ENCODE data around the gene ETFB. TPM values are rescaled to one million over a fixed set of nuclear protein-coding genes. Genes with fewer than 3 reads are reported as not detected.

ETFB gene
- total RNA-seq, 2 donors from 2014 or later: 147 to 198 TPM

GRCh38 chr19:51377422-51377821 is 11.2 kb upstream of the ETFB start:
- intact Hi-C loops (cut with DNase I, micrococcal nuclease): no loop called here
- ATAC-seq: no peak
- no peak for DNase-seq

- intact Hi-C loops (cut with DNase I, micrococcal nuclease): no loop called here
- ATAC-seq (no peak), DNase-seq (no peak)
These were observed 9.5 kb upstream of the ETFB start for GRCh38 chr19:51375504-51376221.

GRCh38 chr19:51372649-51373504 is 6.7 kb upstream of the ETFB start, which contains the start of gene NKG7:
TSS of gene NKG7 (minus strand) at chr19:51372654. CDS start at chr19:51372535, 119 bp downstream.
- intact Hi-C loops (cut with DNase I, micrococcal nuclease): no loop called here
- no peak for ATAC-seq
- DNase-seq: no peak

GRCh38 chr19:51372021-51372648 is 5.9 kb upstream of the ETFB start:
- no peak for ATAC-seq
- DNase-seq: no peak
- intact Hi-C loops (cut with DNase I, micrococcal nuclease): no loop called here

GRCh38 chr19:51371186-51371690 is 5.0 kb upstream of the ETFB start:
- DNase-seq (no peak), ATAC-seq (no peak)
- intact Hi-C loops (cut with DNase I, micrococcal nuclease): no loop called here

- ATAC-seq: no peak
- DNase-seq: no peak
- intact Hi-C loops (cut with DNase I, micrococcal nuclease): no loop called here
These were observed 4.0 kb upstream of the ETFB start for GRCh38 chr19:51370230-51370629.

GRCh38 chr19:51368366-51369282 is 2.4 kb upstream of the ETFB start, which contains the start of gene CLDND2:
TSS of gene CLDND2 (minus strand) at chr19:51369003. CDS start at chr19:51368577, 426 bp downstream.
- ATAC-seq: no peak
- intact Hi-C loops (cut with DNase I, micrococcal nuclease): no loop called here
- no peak for DNase-seq

- peak; percentile 84 for ATAC-seq
- intact Hi-C loops (cut with DNase I, micrococcal nuclease): no loop called here
- DNase-seq: peak; percentile 99 to 100
These were observed 1.6 kb upstream of the ETFB start for GRCh38 chr19:51367565-51368365.

GRCh38 chr19:51367255-51367564 is 1.0 kb upstream of the ETFB start:
- intact Hi-C loops (cut with DNase I, micrococcal nuclease): no loop called here
- ATAC-seq: no peak
- peak in 1 of 2 donors; percentile 64 for DNase-seq

- intact Hi-C loops (cut with DNase I, micrococcal nuclease): no loop called here
- DNase-seq (peak; percentile 97 to 100), ATAC-seq (peak; percentile 78)
These were observed 434 bp upstream of the ETFB start for GRCh38 chr19:51366389-51367254.

GRCh38 chr19:51365211-51365964 is 800 bp downstream of the ETFB start:
- intact Hi-C loops (cut with DNase I, micrococcal nuclease): no loop called here
- ATAC-seq (peak; percentile 1), DNase-seq (peak in 1 of 2 donors; percentile 42)

GRCh38 chr19:51364200-51365106 is 1.7 kb downstream of the ETFB start:
- intact Hi-C loops (cut with DNase I, micrococcal nuclease): no loop called here
- ATAC-seq (no peak), DNase-seq (no peak)

GRCh38 chr19:51361239-51361638 is 4.9 kb downstream of the ETFB start:
- ATAC-seq (no peak), DNase-seq (no peak)
- intact Hi-C loops (cut with DNase I, micrococcal nuclease): no loop called here

GRCh38 chr19:51359294-51359693 is 6.9 kb downstream of the ETFB start:
- no peak for ATAC-seq

GRCh38 chr19:51357952-51358351 is 8.2 kb downstream of the ETFB start:
- intact Hi-C loops (cut with DNase I, micrococcal nuclease): no loop called here
- ATAC-seq (no peak), DNase-seq (no peak)

More at GRCh38 chr19:51359294-51359693, 6.9 kb downstream of the ETFB start:
- no peak for DNase-seq
- intact Hi-C loops (cut with DNase I, micrococcal nuclease): no loop called here
